GM23248 (cell line): ENCODE measurements around the gene DYRK1B.

Experiments used
- EZH2 ChIP-seq: fragments of 200-600 bp; sonication (generic); IDR thresholded peaks from 2 replicates; pipeline ENCODE4 v1.6.1; 2018; ENCODE audit warnings: antibody characterized with exemption, mild to moderate bottlenecking; ENCODE audit not compliant: insufficient read depth, poor library complexity, severe bottlenecking
- EZH2phosphoT487 ChIP-seq: fragments of 200-600 bp; sonication (generic); IDR thresholded peaks from 2 replicates; pipeline ENCODE4 v1.6.1; 2018; ENCODE audit warnings: antibody characterized with exemption, moderate library complexity, mild to moderate bottlenecking, low read depth; ENCODE audit not compliant: insufficient read depth

DNA sequence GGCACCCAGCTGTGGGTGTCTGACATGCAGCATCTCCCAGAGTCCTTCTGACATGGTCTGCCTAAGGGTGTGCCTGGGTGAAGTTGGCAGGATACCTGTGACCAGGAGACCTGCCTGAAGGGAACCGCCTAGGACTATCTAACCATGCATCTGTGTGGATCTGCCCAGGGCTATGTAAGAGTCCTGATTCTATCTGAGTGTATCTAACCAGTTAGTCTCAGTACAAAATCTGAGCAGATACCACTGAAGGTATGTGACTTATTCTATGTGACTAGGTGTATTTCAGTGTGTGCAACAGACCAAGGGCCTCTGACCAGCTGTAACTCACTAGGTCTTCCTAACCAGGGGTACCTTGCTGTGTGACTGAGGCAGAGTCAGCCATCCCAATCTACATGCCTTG is 40.4 kb upstream of the DYRK1B start:
- TF ChIP-seq EZH2 (no peak), EZH2phosphoT487 (no peak)
